NOMO-1 (cell line): ENCODE measurements around the gene CBLL1.

ENCODE experiments used
- DNase-seq, 2 experiments: peaks; one replicate each; lab custom pipeline; 2025; ENCODE audit not compliant: unreplicated experiment in 2 of 2; lab: John Stamatoyannopoulos, UW

Gene CBLL1

GRCh38 chr7:107742678-107743566 lies 1.0 kb upstream of the CBLL1 start:
- peak; percentile 67 to 68 for DNase-seq

- peak in 1 of 2 experiments; percentile 36 for DNase-seq
Observed at GRCh38 chr7:107744345-107744750, 406 bp downstream of the CBLL1 start.

- DNase-seq = no peak
Observed at GRCh38 chr7:107746006-107746405, 2.1 kb downstream of the CBLL1 start.

DNA sequence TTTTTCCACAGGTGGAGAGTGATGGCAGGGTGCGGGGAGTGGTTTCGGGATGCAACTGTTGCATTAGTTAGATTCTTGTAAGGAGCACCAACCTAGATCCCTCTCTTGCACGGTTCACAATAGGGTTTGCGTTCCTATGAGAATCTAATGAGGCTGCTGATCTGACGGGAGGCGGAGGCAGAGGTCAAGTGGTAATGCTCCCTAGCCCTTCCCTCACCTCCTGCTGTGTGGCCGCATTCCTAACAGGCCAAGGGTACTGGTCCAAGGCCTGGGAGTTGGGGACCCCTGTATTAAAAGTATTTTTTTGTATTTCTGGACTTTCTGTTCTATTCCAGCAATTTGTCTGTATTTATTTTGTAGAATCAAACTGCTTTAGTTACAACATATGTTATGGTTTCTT lies 7.2 kb downstream of the CBLL1 start:
- DNase-seq = no peak

- no peak for DNase-seq
Observed at GRCh38 chr7:107754642-107755041, 10.7 kb downstream of the CBLL1 start.

DNA sequence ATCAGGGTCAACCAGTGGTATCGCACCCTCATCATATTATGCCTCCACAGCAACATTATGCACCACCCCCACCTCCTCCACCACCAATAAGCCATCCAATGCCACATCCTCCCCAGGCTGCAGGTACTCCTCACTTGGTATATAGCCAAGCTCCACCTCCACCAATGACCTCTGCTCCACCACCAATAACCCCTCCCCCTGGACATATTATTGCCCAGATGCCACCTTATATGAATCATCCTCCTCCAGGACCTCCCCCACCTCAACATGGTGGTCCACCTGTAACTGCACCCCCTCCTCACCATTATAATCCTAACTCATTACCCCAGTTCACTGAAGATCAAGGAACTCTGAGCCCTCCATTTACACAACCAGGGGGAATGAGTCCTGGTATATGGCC lies 14.7 kb downstream of the CBLL1 start:
- DNase-seq = no peak

DNA sequence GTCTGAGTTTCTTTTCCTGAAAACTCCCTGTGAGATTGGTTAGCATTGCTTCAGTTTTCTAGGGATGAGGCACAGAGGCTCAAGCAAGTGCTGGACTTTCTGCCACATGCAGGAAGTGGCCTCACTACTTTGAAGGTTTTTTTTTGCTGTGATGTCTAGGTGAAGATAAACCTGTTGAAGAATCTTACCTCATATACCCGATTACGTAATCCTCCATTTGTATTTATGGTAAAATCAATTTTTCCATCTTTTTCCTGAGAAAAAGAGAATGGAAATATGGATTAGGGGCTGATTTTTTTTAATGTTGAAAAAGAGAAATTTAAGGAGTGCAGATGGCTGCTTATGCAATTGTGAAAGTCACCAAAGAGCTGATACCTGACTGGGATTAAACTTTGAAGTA lies 23.4 kb downstream of the CBLL1 start:
- DNase-seq = no peak

GRCh38 chr7:107768263-107768662 lies 24.3 kb downstream of the CBLL1 start:
- no peak for DNase-seq

DNA sequence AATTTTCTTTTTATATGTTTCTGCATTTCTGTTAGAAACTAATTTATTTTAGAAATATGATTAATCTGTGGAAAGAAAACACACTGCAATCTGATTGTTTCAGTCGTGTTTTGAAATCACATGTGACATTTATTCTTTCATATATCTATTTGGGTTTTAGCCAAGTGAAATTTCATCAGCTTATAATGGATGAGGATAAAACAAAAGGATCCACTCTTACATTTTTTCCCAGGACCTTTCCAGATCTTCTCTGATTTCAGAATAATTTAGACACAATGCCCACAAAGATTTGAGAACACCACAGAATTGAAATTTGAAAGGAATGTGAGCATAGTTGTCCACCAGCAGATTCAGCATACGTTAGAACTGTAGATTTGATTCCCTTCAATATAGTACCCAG lies 29.1 kb downstream of the CBLL1 start:
- no peak for DNase-seq

GRCh38 chr7:107777702-107778101 lies 33.8 kb downstream of the CBLL1 start:
- DNase-seq = no peak

- DNase-seq = no peak
Observed at GRCh38 chr7:107778283-107778682, 34.3 kb downstream of the CBLL1 start.

- no peak for DNase-seq
Observed at GRCh38 chr7:107779647-107780099, 35.7 kb downstream of the CBLL1 start.

DNA sequence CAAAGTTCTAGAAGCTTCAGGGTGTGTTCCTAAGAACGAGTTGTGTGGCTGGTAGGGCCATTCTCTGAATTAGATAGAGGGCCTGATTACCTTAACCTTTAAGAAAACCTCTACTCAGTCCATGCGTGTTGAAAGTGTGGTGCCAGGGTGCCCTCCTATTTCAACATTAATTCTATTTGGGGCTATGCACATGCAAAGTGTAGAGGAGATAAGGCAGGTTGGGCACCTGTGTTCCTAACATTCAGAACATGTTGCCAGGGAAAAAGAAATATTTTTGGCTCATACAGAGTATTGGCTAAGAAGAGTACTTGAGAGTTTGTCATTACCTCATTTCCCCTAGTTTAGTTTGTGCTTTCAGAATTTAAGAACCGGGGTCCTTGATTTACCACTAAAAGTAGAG lies 38.4 kb downstream of the CBLL1 start:
- DNase-seq = no peak

GRCh38 chr7:107783648-107784047 lies 39.7 kb downstream of the CBLL1 start:
- DNase-seq = no peak

DNA sequence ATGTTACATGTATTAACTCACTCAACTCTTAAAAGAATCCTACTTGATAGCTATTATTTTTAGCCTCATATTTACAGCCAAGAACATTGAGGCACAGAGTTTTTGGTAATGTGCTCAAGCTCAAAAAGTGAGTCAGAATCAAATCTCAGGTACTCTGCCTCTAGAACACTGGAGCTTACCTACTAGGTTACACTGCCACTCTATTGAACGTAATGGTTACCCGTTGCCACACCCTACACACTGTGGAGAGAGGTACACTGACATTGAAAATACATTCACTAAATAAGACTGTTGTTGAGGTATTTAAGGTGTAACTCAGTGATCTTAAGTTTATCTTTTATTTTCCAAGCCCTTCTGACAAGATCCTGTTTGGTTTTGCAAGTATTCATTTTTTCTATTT lies 41.2 kb downstream of the CBLL1 start:
- no peak for DNase-seq

DNA sequence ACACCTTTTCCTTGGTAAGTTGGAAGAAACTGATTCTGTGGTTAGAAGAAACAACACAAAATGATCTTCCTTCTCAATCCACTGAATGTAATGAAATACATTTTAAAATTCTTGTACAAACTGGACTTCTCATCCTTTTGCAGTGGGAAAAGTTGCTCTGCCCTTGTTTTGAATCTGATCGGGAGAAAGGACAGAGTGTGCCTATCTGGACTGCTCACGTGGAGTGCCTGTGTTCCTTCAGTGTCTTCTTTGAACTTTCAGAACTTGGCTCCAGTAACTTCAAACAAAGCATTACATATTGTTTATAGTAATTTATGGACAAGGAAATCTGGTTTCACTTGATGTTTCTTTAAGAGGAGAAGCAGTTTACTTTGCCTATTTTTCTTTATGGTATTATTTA lies 42.0 kb downstream of the CBLL1 start:
- no peak for DNase-seq

- no peak for DNase-seq
Observed at GRCh38 chr7:107788216-107788615, 44.3 kb downstream of the CBLL1 start.

GRCh38 chr7:107788662-107789061 lies 44.7 kb downstream of the CBLL1 start:
- no peak for DNase-seq

DNA sequence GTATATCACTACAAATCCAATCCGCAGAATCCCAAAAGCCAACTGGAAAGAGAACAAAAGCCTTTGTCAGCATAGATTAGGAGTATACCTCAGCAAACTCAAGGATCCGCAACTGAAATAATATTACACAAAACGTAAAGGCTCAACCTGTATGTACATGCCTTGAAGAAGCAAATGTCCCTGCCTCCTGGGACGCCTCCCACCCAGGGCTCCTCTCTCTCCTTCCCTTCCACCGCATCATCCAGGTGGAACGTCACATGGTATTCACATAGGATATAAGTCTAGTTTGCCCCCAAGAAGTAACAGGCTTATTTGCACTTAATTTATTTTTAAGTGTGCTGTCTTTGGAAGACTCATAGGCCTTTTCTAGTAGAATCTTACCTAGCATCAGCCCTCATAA lies 45.7 kb downstream of the CBLL1 start:
- DNase-seq = no peak

- no peak for DNase-seq
Observed at GRCh38 chr7:107792364-107792763, 48.4 kb downstream of the CBLL1 start.

GRCh38 chr7:107799647-107800264 lies 55.8 kb downstream of the CBLL1 start:
- DNase-seq = no peak

DNA sequence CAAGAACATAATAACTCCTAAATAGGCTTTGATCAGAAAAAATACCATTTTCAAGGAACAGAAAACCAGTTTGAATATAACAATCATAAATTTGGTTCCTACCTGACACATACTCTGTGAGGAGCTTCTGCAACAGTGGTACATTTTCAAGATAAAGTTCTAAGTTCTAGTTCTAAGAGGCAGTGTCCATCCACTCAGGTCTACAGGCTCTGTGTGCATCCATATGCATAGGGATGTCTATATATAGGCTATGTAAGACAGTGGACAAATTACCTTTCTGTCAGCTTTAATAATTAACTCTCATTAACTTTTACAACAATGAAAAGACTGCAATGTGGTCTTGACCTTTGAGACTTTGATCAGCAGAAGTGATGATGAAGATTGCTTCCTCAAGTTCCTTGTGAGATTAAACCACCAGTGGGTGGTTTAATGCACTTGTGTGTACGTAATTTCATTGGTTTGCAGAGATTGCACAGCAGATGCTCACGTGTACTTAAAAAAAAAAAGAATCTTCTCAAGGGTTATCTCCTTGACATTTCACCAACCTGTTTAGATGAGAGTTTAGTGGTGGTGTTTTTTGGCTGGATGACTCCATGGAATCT lies 59.2 kb downstream of the CBLL1 start, which contains the start of gene SLC26A3:
SLC26A3 (minus strand) TSS at position 215 of the 602 bp plus-strand sequence. CDS start 8,714 bp downstream, outside the sequence.
- no peak for DNase-seq
